Medulla oblongata (tissue), 1 donor: ENCODE data around the gene TADA1.
A peak's percentile ranks its signal among the peaks of the same experiment; 100 is the strongest.
"Not testable (repeated sequence)": the region's sequence is repeated elsewhere in the genome, so short reads cannot be mapped to it uniquely, and the experiment has no call there.

ENCODE experiments used
- DNase-seq: peaks from one replicate; pipeline ENCODE4 v3.0.0-alpha.2; 2015; ENCODE audit errors: extremely low spot score

Gene TADA1

DNA sequence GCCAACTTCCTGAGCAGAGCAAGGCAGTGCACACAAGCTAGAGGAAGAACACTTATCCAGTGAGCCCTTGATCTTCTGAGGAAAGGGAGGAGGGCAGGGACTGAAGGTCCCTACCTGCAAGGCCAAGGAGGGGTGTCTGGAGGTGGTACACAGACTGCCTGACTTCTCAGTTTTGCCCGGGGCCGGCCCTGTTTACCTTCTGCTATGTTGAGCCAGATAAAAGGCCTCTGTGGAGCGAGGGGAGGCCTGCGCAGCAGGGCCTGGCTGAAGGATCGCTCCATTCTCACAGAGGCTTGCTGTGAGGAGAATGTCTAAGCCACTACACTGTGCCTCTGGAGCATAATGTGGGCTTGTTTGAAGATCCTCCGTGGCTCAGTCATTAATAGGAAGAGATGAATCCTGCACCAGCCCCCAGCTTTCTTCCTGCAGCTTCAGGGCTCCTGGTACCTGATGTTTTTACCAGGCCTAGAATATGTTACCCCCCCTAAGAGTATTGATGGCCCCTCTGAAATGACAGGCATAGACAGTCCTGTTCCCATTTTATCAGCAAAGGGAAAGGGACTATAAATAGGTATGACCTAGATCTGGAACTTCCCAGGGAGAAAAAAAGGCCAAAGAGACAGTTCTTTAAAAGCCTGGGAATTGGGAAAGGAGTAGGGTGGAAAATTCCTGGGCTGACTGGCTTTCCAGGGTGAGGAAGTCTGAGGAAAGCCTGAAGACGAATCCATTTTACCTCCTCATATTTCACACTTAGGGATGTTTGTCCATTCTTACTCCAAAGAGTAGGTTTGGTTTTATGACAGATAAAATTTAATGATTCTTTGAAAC, 32.1 kb downstream of the TADA1 start:
- peak; percentile 75 for DNase-seq

DNA sequence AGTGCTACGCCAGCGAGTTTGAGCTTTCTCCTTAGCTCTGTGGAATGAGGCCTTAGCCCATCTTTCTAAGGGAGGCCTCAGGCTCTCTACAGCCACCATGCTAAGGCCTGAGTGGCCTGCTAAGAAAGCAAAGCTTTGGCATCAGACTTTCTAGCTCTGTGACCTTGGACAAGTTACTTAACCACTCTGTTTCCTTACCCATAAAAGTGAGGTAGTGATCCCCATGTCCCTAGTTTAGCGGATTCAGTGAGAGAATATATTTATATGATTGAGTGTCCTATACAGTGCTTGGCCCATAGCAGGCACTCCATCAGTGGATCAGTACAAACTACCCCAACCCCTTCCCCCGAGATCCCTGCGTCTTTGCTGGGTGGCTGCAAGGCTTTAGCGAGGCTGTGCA, 32.7 kb downstream of the TADA1 start:
- no peak for DNase-seq

DNA sequence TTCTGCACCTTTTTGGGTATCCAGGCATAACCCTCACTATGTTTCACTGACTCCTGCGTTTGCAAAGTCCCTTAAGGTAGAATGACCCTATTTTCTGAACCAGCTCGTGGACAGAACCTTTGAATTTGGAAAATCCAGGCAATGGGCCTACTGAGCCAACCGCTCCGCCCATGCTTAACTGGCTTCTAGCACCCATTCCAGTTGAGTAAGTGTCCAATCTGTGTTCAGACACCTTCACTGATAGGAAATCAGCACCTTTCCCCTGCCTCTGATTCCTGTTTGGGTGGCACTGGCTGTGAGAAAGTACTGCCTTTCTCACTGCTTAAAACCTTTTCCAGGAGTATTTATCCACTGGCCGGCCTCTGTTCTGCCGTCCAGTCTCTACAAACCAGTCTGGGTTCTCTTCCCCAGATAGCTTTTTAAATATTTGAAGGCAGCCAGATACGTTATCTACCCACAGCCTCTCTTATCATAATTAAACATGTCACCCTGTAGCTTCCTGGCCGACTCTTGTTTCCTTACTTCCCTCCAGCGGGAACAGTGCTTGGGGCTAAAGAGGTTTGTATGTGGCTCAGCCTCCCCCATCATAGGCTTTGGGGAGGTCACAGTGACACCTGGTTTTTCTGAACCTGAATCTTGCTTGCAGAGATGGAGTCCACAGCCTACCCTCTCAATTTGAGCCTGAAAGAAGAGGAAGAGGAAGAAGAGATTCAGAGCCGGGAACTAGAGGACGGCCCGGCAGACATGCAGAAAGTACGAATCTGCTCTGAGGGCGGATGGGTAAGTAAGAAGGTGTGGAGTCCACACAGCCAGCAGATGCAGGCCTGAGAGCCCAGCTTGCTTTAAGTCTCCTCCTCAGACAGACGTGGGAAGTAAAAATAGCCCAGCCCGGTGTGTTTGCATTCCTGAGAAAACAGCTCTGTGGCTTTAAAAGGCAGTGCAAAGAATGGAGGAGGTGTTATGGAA, 35.5 kb downstream of the TADA1 start:
- no peak for DNase-seq

DNA sequence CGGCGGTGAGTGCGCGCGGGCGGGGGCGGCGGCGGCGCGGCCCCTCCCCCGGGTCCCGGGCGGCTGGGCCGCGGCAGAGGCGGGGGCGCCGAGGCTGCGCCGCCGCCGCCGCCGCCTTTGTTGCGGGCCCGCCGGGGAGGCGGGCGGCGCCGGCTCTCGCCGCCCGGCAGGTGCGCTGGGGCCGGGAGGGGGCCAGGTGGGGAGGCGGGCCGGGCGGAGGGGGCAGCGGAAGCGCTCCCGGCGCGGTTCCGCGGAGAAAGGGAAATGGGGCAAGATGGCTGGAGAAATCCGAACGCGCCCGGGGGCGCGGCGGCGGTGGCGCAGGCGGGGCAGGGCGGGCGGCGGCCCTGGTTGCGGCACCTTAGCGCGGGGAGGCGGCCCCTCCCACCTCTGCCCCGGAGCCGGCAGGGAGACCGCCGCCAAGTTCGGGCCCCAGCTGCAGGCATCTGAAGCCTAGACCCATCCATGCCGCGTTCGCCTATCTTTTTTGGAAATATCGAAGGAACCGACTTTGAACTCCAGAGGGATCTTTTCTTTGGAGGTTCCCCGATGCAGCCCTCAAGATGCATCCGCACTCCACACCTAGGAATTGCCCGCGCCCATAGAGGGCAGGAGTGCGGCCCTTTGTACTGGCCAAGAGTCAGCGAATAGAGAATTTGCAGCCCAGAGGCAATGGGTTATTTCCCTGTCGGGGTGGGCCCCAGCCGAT, 36.3 kb downstream of the TADA1 start:
- DNase-seq = peak; percentile 59

DNA sequence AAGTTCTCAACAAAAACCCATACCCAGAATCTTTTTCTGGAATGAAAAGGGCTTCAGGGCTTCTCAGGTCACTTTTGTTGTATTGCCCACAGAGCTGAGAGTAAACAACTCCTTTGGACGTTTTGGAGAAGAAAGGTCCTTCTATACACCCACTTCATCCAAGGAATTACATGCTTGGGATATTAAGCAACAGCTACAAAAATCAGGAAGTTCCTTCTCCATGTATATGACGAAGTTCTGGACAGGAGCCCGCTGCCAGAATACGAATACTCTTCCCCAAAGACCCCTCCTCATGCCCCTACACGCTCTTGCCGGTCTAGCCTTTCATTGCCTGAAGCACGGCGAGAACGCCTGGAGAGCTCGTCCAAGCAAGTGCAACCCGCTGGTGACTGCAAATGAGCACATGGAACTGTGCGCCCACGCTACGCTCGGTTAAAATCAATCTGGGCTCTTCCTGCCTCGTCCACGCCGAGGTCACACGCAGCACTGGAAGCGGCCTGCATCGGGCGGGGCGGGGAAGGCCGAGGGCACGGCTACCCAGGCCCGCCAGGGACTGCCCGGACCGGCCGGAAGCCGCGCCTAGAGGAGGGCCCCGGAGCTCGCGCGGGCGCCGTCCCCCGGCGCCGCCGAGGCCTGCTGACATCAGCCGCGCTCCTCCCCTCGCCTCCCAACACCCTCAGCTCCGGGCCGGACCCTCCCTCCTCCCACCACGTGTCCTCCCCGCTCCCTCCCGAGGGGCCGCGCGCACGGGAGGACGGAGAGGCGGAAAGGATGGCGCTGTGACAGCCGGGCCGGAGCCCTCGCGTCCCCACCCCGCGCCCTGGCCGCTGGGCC, 37.1 kb downstream of the TADA1 start, which contains the start of gene POGK:
POGK (plus strand) TSS at position 710 of the 834 bp plus-strand sequence. CDS start 1,482 bp downstream, outside the sequence.
- peak; percentile 96 for DNase-seq

DNA sequence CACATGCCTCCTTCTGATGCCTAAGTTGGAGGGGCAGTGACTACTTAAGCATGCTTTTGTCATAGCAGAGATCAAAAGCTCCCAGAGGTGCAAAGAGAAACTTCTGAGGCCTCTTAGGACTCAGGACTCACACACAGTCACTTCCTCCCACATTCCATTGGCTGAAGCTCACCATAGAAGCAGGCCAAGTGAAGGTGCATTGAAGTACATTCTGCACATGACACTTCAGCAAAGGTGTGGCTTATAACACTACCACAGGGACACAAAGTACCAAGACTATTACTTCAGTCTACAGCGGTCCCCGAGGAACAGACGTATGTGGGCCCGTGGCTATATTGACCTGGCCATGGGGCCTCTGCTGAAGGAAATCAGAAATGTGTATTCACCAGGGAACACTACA, 39.3 kb downstream of the TADA1 start:
- no peak for DNase-seq

DNA sequence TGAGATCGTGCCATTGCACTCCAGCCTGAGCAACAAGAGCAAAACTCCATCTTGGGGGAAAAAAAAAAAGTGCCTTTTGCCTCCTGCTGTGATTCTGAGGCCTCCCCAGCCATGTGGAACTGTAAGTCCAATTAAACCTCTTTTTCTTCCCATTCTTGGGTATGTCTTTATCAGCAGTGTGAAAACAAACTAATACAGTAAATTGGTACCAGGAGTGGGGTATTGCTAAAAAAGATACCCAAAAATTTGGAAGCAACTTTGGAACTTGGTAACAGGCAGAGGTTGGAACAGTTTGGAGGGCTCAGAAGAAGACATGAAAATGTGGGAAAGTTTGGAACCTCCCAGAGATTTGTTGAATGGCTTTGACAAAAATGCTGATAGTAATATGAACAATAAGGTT, 46.3 kb downstream of the TADA1 start:
- DNase-seq = not testable (repeated sequence)

DNA sequence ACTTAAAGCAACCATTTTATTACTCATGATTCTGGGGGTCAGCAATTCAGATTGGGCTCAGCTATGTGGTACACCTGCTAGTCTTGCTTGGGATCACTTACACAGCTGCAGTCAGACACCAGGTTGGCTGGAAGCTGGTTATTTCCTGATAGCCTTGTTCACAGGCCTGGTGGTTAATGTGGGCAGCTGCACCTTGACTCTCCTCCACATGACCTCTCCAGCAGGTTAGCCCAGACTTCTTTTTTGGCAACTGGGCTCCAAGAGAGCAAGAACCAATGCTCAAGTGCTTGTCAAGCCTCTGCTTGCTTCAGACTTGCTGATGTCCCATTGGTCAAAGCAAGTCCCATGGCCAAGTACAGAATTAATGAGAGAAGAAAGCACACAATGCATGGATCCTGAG, 48.6 kb downstream of the TADA1 start:
- no peak for DNase-seq

DNA sequence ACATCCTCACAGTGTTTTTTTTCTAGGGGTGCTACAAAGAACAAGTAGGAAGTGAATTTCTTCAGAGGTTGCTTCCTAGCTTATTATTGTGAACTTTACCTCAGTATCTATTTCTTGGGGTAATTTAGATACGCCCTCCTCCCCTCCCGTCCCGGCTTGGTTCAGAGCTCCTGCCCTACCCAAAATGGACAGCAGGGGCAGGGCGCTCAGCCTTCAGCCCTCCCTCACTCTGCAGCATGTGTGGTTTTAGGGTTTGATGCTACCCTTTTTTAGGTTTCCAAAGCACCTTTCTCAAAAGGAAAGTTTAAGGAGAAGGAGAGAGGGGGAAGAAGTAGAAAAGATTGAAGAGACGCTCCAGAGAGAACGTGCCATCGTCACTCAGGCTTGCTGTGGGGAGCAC, 53.7 kb downstream of the TADA1 start:
- no peak for DNase-seq

DNA sequence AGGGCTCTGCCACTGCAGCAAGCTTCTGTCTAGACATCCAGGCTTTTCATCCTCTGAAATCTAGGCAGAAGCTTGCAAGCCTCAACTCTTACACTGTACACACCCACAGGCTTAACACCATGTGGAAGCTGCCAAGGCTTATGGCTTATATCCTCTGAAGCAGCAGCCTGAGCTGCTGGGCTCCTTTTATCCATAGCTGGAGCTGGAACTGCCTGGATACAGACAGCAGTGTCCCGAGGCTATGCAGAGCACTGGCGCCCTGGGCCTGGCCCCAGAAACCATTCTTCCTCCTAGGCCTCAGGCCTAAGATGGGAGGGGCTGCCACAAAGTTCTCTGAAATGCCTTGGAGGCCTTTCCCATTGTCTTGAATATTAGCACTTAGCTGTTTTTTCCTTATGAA, 56.1 kb downstream of the TADA1 start:
- DNase-seq = no peak

DNA sequence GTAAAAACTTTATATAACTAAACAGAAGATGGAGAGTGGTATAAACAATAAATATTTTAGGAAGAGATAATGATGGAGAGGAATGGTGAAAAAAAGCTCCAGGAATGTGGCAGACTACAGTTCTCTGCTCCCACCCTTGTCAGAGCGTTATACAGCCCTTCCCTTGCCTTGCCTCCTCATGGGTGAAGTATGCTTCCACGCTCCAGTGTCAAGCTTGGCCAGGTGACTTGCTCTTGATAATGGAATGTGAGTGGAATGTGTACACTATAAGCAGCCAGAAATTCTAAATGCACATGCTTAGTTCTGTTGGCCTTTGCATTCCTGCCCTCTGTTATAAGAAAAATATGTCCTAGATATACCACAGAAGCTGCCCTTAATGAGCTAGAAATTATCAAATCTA, 61.5 kb downstream of the TADA1 start:
- no peak for DNase-seq

DNA sequence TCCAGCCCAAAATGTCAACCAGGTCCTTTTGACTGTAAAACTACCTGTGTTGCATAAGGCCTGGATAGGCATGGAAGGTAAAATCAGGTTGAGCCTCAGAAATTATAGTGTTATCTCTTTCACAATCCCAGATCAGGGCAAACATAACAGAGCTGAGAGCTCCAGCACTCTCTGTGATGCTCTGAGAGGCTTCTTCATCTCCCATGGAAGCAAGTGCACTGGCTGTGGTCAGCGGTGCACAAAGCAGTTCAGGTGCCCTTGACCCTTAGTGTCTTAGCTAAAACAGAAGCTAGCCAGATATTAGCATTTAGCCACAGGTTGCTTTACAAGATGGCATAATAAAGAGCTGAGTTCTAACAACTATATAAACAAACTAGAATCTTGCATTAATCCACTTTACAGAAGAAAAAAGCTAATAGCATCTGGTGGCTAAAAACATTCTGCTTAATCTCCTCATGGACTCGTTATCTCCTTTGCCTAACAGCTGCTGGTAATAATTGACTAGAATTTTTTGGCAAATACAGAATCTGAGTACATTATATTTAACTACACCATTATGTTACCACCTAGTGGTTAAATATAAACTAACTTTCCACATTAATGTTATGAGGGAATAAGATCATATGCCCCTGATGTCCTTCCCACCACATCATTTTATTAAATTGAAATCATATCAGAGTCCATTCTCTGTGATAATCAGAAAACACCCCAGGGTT, 62.4 kb downstream of the TADA1 start:
- no peak for DNase-seq

DNA sequence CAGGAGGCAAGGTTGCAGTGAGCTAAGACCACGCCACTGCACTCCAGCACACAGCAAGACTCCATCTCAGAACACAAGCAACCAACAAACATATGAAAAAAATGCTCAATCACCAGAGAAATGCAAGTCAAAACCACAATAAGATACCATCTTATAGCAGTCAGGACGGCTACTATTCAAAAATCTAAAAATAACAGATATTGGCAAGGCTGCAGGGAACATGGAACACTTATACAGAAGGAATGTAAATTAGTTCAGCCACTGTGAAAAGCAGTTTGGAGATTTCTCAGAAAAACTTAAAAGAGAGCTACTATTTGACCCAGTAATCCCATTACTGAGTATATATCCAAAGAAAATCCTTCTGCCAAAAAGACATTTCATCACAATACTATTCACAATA, 64.4 kb downstream of the TADA1 start:
- no peak for DNase-seq

DNA sequence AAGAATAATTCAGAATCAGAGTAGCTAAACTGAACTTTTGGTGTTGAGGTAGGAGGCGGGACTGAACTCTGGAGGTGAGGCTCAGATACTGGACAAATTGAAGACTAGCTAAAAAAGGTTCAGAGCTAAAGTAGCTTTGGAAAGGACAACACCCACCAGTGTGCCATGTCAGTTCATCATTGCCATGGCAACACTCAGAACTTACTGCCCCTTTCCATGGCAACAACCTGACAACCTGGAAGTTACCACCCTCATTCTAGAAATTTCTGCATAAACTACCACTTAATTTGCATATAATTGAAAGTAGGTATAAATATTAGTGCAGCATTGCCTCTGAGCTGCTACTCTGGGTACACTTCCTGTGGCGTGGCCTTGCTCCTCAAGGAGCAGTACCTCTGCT, 67.1 kb downstream of the TADA1 start:
- no peak for DNase-seq
